HFFc6 (cell line): ENCODE measurements around the gene MRRF. TPM values are rescaled to one million over a fixed set of nuclear protein-coding genes. Genes with fewer than 3 reads are reported as not detected.

ENCODE experiments used
- DNase-seq: peaks from one replicate; pipeline ENCODE4 v3.0.0-alpha.2; 2018
- H3K27ac Mint-ChIP-seq: 2 replicates; pipeline ENCODE4 v1.8.0; 2020; ENCODE audit warnings: mild to moderate bottlenecking, mixed read lengths
- H3K27me3 Mint-ChIP-seq: 2 replicates; pipeline ENCODE4 v1.8.0; 2021; ENCODE audit warnings: mild to moderate bottlenecking, moderate library complexity, mixed read lengths; ENCODE audit not compliant: insufficient read depth
- H3K36me3 Mint-ChIP-seq: 2 replicates; pipeline ENCODE4 v1.8.0; 2021; ENCODE audit warnings: low read depth, mixed read lengths
- H3K4me1 Mint-ChIP-seq: 2 replicates; pipeline ENCODE4 v1.8.0; 2020; ENCODE audit warnings: low read depth, mixed read lengths
- H3K4me3 Mint-ChIP-seq: 2 replicates; pipeline ENCODE4 v1.8.0; 2020; ENCODE audit warnings: mild to moderate bottlenecking, moderate library complexity, mixed read lengths
- H3K9me3 Mint-ChIP-seq: 2 replicates; pipeline ENCODE4 v1.8.0; 2020; ENCODE audit warnings: mild to moderate bottlenecking, mixed read lengths
- total RNA-seq, 6 experiments: library from RNA; stranded (reverse); fragmentation: NEBNext Ultra II Directional; extraction: Animal tissue kit (Norgen Biotek cat#: 25700); gene quantifications; 2 replicates in 1 of 6; 3 replicates in 5 of 6; pipeline ENCODE4 v1.2.3, GENCODE V29; 2021
- TF ChIP-seq, protein P1 (sequence below): fragments of 200-600 bp; sonication (generic); IDR thresholded peaks from 2 replicates; pipeline ENCODE4 v1.5.0; 2021; ENCODE audit warnings: antibody characterized with exemption, mild to moderate bottlenecking

MRRF gene
- total RNA-seq, 6 experiments from 2014 or later, result 27.1 to 32.2 (median 29.4) TPM

DNA sequence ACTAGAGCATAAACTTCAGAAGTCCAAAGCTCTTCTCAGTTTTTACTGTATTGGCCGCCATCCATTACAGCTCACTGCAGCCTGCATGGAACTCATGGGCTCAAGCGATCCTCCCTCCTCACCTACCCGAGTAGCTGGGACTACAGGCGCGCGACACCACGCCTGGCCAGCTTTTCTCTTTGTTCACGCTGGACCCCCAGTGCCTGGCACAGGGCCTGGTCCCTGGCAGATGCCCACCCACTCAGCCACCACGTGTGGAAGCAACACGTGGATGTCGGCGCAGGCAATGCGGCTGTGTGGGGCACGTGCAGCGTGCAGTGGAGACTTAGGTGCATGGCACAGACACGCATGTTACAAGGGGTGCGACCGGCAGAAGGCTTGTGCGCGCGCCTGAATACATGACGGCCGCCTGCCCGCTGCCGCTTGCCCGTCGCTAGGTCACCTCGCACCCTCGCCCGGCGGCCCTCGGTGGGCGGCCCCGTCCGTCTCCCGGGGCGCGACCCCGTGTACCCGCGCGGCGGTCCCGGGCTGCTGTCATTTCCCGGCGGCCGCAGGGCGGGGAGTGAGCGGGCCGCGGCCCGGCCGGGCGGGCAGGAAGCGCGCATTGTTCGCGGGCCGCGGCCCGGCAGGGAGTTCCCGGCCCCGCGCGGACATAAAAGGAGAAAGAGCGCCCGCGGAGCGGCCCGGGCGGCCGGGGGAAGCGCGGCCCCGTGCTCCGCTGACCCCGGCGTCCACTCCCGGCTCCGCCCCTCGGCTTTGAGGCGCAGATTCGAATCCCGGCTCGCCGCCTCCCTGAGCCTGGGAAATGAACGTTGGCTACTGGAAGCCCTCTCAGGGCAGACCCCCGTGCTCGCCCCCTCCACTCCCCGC, 82.0 kb downstream of the MRRF start:
- Mint-ChIP-seq H3K4me1 (peaks cover 18% of the 10 kb centered on the region), H3K27ac (peak overlapping the region; percentile 75), H3K27me3 (peaks cover 8% of the 10 kb centered on the region), H3K36me3 (no peaks in the 10 kb centered on the region), H3K9me3 (no peaks in the 10 kb centered on the region), H3K4me3 (peak overlapping the region; percentile 89)
- no peak for DNase-seq
- TF ChIP-seq, protein P1, sequence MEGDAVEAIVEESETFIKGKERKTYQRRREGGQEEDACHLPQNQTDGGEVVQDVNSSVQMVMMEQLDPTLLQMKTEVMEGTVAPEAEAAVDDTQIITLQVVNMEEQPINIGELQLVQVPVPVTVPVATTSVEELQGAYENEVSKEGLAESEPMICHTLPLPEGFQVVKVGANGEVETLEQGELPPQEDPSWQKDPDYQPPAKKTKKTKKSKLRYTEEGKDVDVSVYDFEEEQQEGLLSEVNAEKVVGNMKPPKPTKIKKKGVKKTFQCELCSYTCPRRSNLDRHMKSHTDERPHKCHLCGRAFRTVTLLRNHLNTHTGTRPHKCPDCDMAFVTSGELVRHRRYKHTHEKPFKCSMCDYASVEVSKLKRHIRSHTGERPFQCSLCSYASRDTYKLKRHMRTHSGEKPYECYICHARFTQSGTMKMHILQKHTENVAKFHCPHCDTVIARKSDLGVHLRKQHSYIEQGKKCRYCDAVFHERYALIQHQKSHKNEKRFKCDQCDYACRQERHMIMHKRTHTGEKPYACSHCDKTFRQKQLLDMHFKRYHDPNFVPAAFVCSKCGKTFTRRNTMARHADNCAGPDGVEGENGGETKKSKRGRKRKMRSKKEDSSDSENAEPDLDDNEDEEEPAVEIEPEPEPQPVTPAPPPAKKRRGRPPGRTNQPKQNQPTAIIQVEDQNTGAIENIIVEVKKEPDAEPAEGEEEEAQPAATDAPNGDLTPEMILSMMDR, result no peak

GRCh38 chr9:122347348-122348287, 82.9 kb downstream of the MRRF start:
- no peaks in the 10 kb centered on the region; the same call in 1 of the 2 replicates for H3K36me3 Mint-ChIP-seq
- DNase-seq, result peak; percentile 7
- peaks cover 18% of the 10 kb centered on the region for H3K4me1 Mint-ChIP-seq
- H3K27me3 Mint-ChIP-seq, result peaks cover 4% of the 10 kb centered on the region
- TF ChIP-seq, protein P1, result no peak
- peak overlapping the region; percentile 75 for H3K27ac Mint-ChIP-seq
- H3K4me3 Mint-ChIP-seq, result peak overlapping the region; percentile 89
- peaks cover 1% of the 10 kb centered on the region; the same call in 1 of the 2 replicates for H3K9me3 Mint-ChIP-seq

DNA sequence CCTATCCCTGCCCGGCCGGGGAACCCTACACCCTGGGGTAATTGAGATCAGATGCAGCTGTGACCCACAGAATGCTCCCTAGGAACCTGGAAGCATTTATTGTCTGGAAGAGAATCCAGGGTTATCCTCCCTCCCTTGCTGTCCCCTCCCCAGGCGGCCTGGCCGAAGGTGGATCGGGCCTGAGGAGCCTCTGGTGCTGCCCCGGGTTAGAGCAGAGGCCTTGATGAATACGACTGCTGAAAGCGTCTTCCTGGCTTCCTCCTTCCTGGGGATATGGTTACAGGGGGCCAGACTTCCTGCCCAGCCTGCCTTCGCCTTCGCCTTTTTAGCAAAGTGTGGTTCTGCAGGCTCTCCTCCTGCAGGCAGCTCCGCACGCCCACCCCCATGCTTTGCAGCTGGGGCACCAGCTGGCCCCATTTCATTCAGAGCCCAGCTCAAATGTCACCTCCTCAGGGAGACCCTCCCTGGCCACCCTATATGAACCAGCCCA, 83.7 kb downstream of the MRRF start:
- no peak for DNase-seq
- H3K27ac Mint-ChIP-seq, result no peak overlapping the region
- H3K27me3 Mint-ChIP-seq, result peaks cover 2% of the 10 kb centered on the region
- no peaks in the 10 kb centered on the region; the same call in 1 of the 2 replicates for H3K36me3 Mint-ChIP-seq
- TF ChIP-seq, protein P1, result no peak
- H3K4me1 Mint-ChIP-seq, result peaks cover 18% of the 10 kb centered on the region
- no peak overlapping the region for H3K4me3 Mint-ChIP-seq
- peaks cover 4% of the 10 kb centered on the region; the same call in 1 of the 2 replicates for H3K9me3 Mint-ChIP-seq

DNA sequence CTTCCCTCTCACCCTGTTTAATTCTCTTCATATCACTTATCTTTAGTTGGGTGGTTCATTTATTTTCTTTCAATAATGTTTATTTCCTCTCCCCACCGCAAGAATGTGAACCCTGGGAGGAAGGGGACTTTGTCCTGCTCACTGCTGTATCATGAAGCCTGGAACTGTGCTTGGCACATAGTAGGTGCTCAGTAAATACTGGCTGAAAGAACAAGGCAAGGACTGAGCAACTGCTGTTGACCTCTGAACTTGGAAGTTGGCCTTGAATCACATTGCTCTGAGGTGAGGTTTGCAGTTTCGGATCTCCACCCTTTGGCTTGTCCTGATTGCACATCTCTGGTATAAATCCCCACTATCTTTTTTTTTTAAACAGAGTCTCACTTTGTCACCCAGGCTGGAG, 84.1 kb downstream of the MRRF start:
- no peak overlapping the region for H3K4me3 Mint-ChIP-seq
- TF ChIP-seq, protein P1, result no peak
- no peak for DNase-seq

GRCh38 chr9:122349201-122349600, 84.5 kb downstream of the MRRF start:
- no peaks in the 10 kb centered on the region; the same call in 1 of the 2 replicates for H3K36me3 Mint-ChIP-seq
- H3K9me3 Mint-ChIP-seq, result peaks cover 4% of the 10 kb centered on the region; the same call in 1 of the 2 replicates
- TF ChIP-seq, protein P1, result no peak
- no peak overlapping the region for H3K4me3 Mint-ChIP-seq
- DNase-seq, result no peak
- H3K27me3 Mint-ChIP-seq, result no peaks in the 10 kb centered on the region; the same call in none of the 2 replicates
- H3K27ac Mint-ChIP-seq, result no peak overlapping the region
- peaks cover 18% of the 10 kb centered on the region for H3K4me1 Mint-ChIP-seq

More for the DNA sequence above, 84.1 kb downstream of the MRRF start:
- Mint-ChIP-seq H3K9me3 (peaks cover 4% of the 10 kb centered on the region; the same call in 1 of the 2 replicates), H3K27ac (no peak overlapping the region), H3K27me3 (peaks cover 2% of the 10 kb centered on the region), H3K4me1 (peaks cover 18% of the 10 kb centered on the region), H3K36me3 (no peaks in the 10 kb centered on the region; the same call in 1 of the 2 replicates)
